GM12801 (cell line): ENCODE results near the gene ARHGAP8.

Source experiments
- TF ChIP-seq, protein P1 (sequence below): IDR thresholded peaks from one replicate; pipeline ENCODE4 v1.5.1; 2011; ENCODE audit warnings: control low read depth; ENCODE audit not compliant: insufficient read length; ENCODE audit errors: extremely low read depth

Gene ARHGAP8

DNA sequence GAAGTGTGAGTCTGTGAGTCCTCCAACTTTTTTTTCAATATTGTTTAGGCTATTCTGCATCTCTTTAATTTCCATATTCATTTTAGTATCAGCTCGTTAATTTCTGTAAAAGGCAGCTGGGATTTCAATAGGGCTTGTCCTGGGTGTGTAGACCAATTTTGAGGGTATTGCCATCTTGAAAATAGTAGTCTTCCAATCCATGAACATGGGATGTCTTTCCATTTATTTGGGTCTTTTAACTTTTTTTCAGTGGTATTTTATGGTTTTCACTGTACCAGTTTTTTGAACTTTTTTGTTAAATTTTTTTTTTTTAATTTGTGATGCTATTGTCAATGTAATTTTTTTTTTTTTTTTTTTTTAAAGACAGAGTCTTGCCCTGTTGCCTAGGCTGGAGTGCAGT lies 79.5 kb downstream of the ARHGAP8 start:
- TF ChIP-seq, protein P1, sequence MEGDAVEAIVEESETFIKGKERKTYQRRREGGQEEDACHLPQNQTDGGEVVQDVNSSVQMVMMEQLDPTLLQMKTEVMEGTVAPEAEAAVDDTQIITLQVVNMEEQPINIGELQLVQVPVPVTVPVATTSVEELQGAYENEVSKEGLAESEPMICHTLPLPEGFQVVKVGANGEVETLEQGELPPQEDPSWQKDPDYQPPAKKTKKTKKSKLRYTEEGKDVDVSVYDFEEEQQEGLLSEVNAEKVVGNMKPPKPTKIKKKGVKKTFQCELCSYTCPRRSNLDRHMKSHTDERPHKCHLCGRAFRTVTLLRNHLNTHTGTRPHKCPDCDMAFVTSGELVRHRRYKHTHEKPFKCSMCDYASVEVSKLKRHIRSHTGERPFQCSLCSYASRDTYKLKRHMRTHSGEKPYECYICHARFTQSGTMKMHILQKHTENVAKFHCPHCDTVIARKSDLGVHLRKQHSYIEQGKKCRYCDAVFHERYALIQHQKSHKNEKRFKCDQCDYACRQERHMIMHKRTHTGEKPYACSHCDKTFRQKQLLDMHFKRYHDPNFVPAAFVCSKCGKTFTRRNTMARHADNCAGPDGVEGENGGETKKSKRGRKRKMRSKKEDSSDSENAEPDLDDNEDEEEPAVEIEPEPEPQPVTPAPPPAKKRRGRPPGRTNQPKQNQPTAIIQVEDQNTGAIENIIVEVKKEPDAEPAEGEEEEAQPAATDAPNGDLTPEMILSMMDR: no peak

DNA sequence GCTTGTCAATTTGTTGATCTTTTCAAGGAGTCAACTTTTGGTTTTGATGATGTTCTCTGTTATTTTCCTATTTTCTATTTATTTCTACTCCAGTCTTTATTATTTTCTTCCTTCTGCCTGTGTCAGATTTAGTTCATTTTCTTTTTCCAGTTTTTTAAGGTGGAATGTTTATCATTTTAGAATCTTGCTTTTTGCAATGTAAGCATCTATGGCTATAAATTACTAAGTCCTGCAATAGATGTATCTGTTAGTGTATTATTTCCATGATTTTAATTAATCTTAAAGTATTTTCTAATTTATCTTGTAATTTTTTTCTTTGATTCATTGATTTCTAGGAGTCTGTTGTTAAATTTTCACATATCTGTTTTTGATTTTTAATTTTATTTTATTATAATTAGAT lies 81.7 kb downstream of the ARHGAP8 start:
- TF ChIP-seq, protein P1: no peak

DNA sequence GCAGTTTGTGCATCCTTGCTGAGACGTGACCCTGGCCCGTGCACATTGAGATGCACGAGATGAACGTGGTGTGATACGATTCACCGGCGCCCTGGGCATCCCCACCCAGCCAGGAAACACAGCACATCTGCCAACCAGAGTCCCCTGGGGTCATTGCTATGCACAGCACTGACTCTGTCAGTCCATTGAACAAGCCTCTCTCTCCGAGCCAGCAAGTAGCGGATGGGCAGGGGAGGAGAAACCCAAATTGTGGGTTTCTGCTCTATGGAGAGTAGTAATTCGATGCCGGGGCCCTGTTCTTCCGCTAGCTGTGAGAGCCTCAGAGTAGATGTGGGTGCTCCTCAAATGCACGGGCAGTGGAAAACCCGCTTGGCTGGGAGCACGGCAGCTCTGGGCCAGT lies 85.1 kb downstream of the ARHGAP8 start:
- TF ChIP-seq, protein P1: no peak

DNA sequence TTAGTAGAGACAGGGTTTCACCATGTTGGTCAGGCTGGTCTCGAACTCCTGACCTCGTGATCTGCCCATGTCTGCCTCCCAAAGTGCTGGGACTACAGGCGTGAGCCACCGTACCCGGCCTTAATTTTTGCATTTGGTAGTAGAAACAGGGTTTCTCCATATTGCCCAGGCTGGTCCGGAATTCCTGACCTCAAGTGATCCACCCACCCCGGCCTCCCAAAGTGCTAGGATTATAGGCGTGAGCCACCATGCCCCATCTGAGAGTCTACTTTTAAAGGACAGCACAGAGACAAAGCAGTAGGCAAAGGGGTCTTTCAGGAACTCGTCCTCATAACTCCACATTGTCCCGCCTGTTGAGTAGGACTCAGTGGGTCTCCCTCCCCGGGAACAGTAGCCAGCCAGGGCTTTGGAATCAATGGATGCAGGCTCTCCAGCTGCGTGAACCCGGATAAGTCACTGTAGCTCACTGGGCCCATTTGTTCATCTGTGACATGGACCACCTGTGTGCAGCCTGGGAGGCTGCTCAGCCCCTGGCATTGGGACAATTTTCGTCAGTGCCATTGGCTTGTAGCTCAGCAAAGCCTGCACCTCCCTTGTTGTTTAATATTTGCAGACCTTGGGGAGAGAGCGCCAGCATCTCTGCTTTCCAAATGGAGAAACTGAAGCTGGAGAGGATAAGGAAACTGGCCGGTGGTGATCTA lies 86.1 kb downstream of the ARHGAP8 start:
- TF ChIP-seq, protein P1: no peak

DNA sequence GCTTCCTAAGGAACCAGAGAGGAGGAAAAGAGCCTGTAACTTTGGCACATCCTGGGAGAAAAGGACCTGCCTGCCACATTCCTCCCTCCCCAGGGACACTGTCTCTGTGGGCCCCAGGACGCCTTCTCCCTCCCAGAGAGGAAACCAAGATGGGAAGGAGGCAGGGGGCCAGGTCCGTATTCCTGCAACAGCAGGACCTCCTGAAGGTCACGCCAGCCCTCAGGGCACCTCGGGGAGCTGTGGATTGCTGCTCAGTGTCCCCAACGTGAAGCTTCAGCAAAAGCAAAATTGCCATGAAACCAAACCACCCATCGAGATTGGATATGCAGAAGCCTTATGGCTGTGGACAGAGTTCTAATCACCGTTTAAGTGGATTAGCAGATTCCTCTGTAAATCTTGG lies 86.7 kb downstream of the ARHGAP8 start:
- TF ChIP-seq, protein P1: no peak

DNA sequence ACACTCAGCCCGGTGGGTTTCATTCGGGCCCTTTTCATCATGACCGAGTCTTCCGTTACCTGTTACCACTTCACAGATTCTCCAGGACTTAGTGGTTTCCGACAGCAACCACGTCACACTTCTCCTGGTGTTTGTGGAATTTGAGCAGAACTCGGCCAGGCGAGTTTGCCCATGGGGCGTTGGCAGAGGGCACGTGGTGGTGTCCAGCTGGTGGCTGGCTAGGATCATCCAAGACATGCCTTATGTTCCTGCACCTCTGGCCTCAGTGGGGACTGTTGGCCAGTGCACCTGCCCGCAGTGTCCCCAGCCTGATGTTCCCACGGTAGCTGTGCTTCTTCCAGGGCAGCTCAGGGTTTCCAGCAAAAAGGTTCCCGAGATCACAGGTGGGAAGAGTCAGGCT lies 87.3 kb downstream of the ARHGAP8 start:
- TF ChIP-seq, protein P1: no peak

DNA sequence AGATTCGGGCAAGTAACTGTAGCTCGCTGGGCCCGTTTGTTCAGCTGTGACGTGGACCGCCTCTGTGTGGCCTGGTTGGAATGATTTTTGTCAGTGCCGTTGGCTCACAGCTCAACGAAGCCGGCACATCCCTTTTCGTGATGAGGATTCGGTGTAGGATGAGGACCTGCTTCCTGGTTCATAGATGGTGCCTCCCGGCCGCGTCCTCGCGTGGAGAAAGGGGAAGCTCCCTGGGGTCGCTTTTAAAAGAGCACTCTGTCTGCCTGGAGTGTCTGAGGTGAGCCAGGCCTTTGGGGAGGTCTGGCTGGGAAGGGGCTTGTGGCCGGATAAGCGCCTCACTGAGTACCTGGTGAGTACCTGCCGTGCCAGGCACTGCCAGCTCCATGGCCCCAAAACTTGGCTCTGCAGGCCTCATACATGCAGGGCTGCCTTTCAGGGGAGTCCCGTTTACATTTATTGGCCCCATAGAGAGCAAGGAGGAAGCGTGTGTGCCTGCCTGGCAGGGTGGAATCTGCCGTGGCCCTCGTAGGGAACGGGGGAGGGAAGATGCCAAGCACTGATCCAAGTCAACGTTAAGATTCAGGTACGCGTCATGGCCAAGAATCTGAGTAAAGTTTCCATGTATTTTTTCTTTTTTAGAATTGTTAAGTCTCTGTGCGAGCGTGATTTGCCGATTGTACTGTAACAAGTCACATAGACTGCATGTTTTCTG lies 88.4 kb downstream of the ARHGAP8 start:
- TF ChIP-seq, protein P1: no peak
